ENCODE measurements around the gene GLB1L2.

Gene GLB1L2

GRCh38 chr11:134364261-134364660 lies 32.5 kb downstream of the GLB1L2 start:
- Histone ChIP-seq H3K4me1 (ENCODE audit: control insufficient read depth, low read depth, low read length) (no peaks in the 10 kb centered on the region), H3K36me3 (ENCODE audit: control insufficient read depth, insufficient read depth, low read length) (no peaks in the 10 kb centered on the region), H4K8ac (ENCODE audit: low read depth, low read length) (no peak overlapping the region), H2BK120ac (ENCODE audit: low read depth, low read length) (no peak overlapping the region), H3K79me2 (ENCODE audit: control insufficient read depth, insufficient read depth, low read length) (no peaks in the 10 kb centered on the region), H3K56ac (ENCODE audit: low read length) (no peak overlapping the region), H2AK5ac (ENCODE audit: low read length) (no peak overlapping the region), H3K4ac (ENCODE audit: low read depth, low read length) (no peak overlapping the region), H3K23ac (ENCODE audit: low read length) (no peak overlapping the region), H3K27ac (ENCODE audit: low read depth, low read length) (no peak overlapping the region), H2BK15ac (replicated peaks; ENCODE audit: low read depth) (no peak overlapping the region), H3K9ac (ENCODE audit: low read length) (no peak overlapping the region), H3K27me3 (ENCODE audit: insufficient read depth, low read length, poor library complexity) (no peaks in the 10 kb centered on the region), H3K18ac (ENCODE audit: low read length) (no peak overlapping the region), H4K5ac (ENCODE audit: low read length) (no peak overlapping the region), H3K4me3 (ENCODE audit: low read length) (no peak overlapping the region), H2BK5ac (ENCODE audit: low read length) (no peak overlapping the region), H3K4me2 (ENCODE audit: low read length) (no peak overlapping the region), H3K79me1 (ENCODE audit: low read length) (no peaks in the 10 kb centered on the region)
- no CpG with 5 or more reads among the region's 9 CpGs for WGBS (ENCODE audit: extremely low coverage, insufficient coverage, low lambda C conversion rate)
- no peak for DNase-seq

GRCh38 chr11:134365011-134365925 lies 33.5 kb downstream of the GLB1L2 start:
- WGBS (ENCODE audit: extremely low coverage, insufficient coverage, low lambda C conversion rate): no CpG with 5 or more reads among the region's 22 CpGs
- no peak overlapping the region for H2BK15ac ChIP-seq (replicated peaks; ENCODE audit: low read depth)
- H4K8ac ChIP-seq (ENCODE audit: low read depth, low read length): no peak overlapping the region
- H2BK5ac ChIP-seq (ENCODE audit: low read length): no peak overlapping the region
- H3K36me3 ChIP-seq (ENCODE audit: control insufficient read depth, insufficient read depth, low read length): no peaks in the 10 kb centered on the region
- no peak overlapping the region for H3K56ac ChIP-seq (ENCODE audit: low read length)
- no peaks in the 10 kb centered on the region for H3K79me1 ChIP-seq (ENCODE audit: low read length)
- no peak overlapping the region for H4K5ac ChIP-seq (ENCODE audit: low read length)
- no peak overlapping the region for H3K4me3 ChIP-seq (ENCODE audit: low read length)
- no peaks in the 10 kb centered on the region for H3K4me1 ChIP-seq (ENCODE audit: control insufficient read depth, low read depth, low read length)
- DNase-seq: no peak
- H3K23ac ChIP-seq (ENCODE audit: low read length): no peak overlapping the region
- no peak overlapping the region for H3K18ac ChIP-seq (ENCODE audit: low read length)
- no peak overlapping the region for H3K27ac ChIP-seq (ENCODE audit: low read depth, low read length)
- H3K9ac ChIP-seq (ENCODE audit: low read length): no peak overlapping the region
- H3K4ac ChIP-seq (ENCODE audit: low read depth, low read length): no peak overlapping the region
- H3K79me2 ChIP-seq (ENCODE audit: control insufficient read depth, insufficient read depth, low read length): no peaks in the 10 kb centered on the region
- H2BK120ac ChIP-seq (ENCODE audit: low read depth, low read length): no peak overlapping the region
- H3K27me3 ChIP-seq (ENCODE audit: insufficient read depth, low read length, poor library complexity): no peaks in the 10 kb centered on the region
- no peak overlapping the region for H2AK5ac ChIP-seq (ENCODE audit: low read length)
- H3K4me2 ChIP-seq (ENCODE audit: low read length): no peak overlapping the region

- Histone ChIP-seq H3K4me3 (ENCODE audit: low read length) (no peak overlapping the region), H2AK5ac (ENCODE audit: low read length) (no peak overlapping the region), H3K4me1 (ENCODE audit: control insufficient read depth, low read depth, low read length) (no peaks in the 10 kb centered on the region), H2BK120ac (ENCODE audit: low read depth, low read length) (no peak overlapping the region), H3K79me2 (ENCODE audit: control insufficient read depth, insufficient read depth, low read length) (no peaks in the 10 kb centered on the region), H3K79me1 (ENCODE audit: low read length) (no peaks in the 10 kb centered on the region), H3K23ac (ENCODE audit: low read length) (no peak overlapping the region), H3K27ac (ENCODE audit: low read depth, low read length) (no peak overlapping the region), H3K18ac (ENCODE audit: low read length) (no peak overlapping the region), H3K36me3 (ENCODE audit: control insufficient read depth, insufficient read depth, low read length) (no peaks in the 10 kb centered on the region), H4K8ac (ENCODE audit: low read depth, low read length) (no peak overlapping the region), H3K4me2 (ENCODE audit: low read length) (no peak overlapping the region), H3K56ac (ENCODE audit: low read length) (no peak overlapping the region), H3K27me3 (ENCODE audit: insufficient read depth, low read length, poor library complexity) (no peaks in the 10 kb centered on the region), H2BK15ac (replicated peaks; ENCODE audit: low read depth) (no peak overlapping the region), H2BK5ac (ENCODE audit: low read length) (no peak overlapping the region), H4K5ac (ENCODE audit: low read length) (no peak overlapping the region), H3K9ac (ENCODE audit: low read length) (no peak overlapping the region), H3K4ac (ENCODE audit: low read depth, low read length) (no peak overlapping the region)
- no peak for DNase-seq
- no CpG with 5 or more reads among the region's 7 CpGs for WGBS (ENCODE audit: extremely low coverage, insufficient coverage, low lambda C conversion rate)
Observed at GRCh38 chr11:134366254-134366653, 34.5 kb downstream of the GLB1L2 start.

GRCh38 chr11:134367781-134368180 lies 36.0 kb downstream of the GLB1L2 start:
- no peak overlapping the region for H2BK15ac ChIP-seq (replicated peaks; ENCODE audit: low read depth)
- H3K79me2 ChIP-seq (ENCODE audit: control insufficient read depth, insufficient read depth, low read length): no peaks in the 10 kb centered on the region
- WGBS (ENCODE audit: extremely low coverage, insufficient coverage, low lambda C conversion rate): no CpG with 5 or more reads among the region's 18 CpGs
- no peak overlapping the region for H2BK120ac ChIP-seq (ENCODE audit: low read depth, low read length)
- H3K4me1 ChIP-seq (ENCODE audit: control insufficient read depth, low read depth, low read length): no peaks in the 10 kb centered on the region
- H3K18ac ChIP-seq (ENCODE audit: low read length): no peak overlapping the region
- H3K9ac ChIP-seq (ENCODE audit: low read length): no peak overlapping the region
- H4K5ac ChIP-seq (ENCODE audit: low read length): no peak overlapping the region
- H2BK5ac ChIP-seq (ENCODE audit: low read length): no peak overlapping the region
- H3K27me3 ChIP-seq (ENCODE audit: insufficient read depth, low read length, poor library complexity): no peaks in the 10 kb centered on the region
- H3K56ac ChIP-seq (ENCODE audit: low read length): no peak overlapping the region
- H4K8ac ChIP-seq (ENCODE audit: low read depth, low read length): no peak overlapping the region
- H3K27ac ChIP-seq (ENCODE audit: low read depth, low read length): no peak overlapping the region
- H3K36me3 ChIP-seq (ENCODE audit: control insufficient read depth, insufficient read depth, low read length): no peaks in the 10 kb centered on the region
- H3K4me3 ChIP-seq (ENCODE audit: low read length): no peak overlapping the region
- no peak overlapping the region for H3K23ac ChIP-seq (ENCODE audit: low read length)
- no peak overlapping the region for H3K4me2 ChIP-seq (ENCODE audit: low read length)
- H2AK5ac ChIP-seq (ENCODE audit: low read length): no peak overlapping the region
- H3K79me1 ChIP-seq (ENCODE audit: low read length): no peaks in the 10 kb centered on the region
- no peak for DNase-seq
- H3K4ac ChIP-seq (ENCODE audit: low read depth, low read length): no peak overlapping the region

- Histone ChIP-seq H3K4me3 (ENCODE audit: low read length) (no peak overlapping the region), H3K4ac (ENCODE audit: low read depth, low read length) (no peak overlapping the region), H2BK15ac (replicated peaks; ENCODE audit: low read depth) (no peak overlapping the region), H3K4me1 (ENCODE audit: control insufficient read depth, low read depth, low read length) (no peaks in the 10 kb centered on the region), H2BK120ac (ENCODE audit: low read depth, low read length) (no peak overlapping the region), H2AK5ac (ENCODE audit: low read length) (no peak overlapping the region), H3K27ac (ENCODE audit: low read depth, low read length) (no peak overlapping the region), H3K36me3 (ENCODE audit: control insufficient read depth, insufficient read depth, low read length) (no peaks in the 10 kb centered on the region), H3K4me2 (ENCODE audit: low read length) (no peak overlapping the region), H3K79me2 (ENCODE audit: control insufficient read depth, insufficient read depth, low read length) (no peaks in the 10 kb centered on the region), H3K27me3 (ENCODE audit: insufficient read depth, low read length, poor library complexity) (no peaks in the 10 kb centered on the region), H4K8ac (ENCODE audit: low read depth, low read length) (no peak overlapping the region), H4K5ac (ENCODE audit: low read length) (no peak overlapping the region), H2BK5ac (ENCODE audit: low read length) (no peak overlapping the region), H3K56ac (ENCODE audit: low read length) (no peak overlapping the region), H3K18ac (ENCODE audit: low read length) (no peak overlapping the region), H3K23ac (ENCODE audit: low read length) (no peak overlapping the region), H3K79me1 (ENCODE audit: low read length) (no peaks in the 10 kb centered on the region), H3K9ac (ENCODE audit: low read length) (no peak overlapping the region)
- no peak for DNase-seq
- no CpG with 5 or more reads among the region's 30 CpGs for WGBS (ENCODE audit: extremely low coverage, insufficient coverage, low lambda C conversion rate)
Observed at GRCh38 chr11:134369656-134370525, 38.1 kb downstream of the GLB1L2 start.
